ENCODE data around the gene PERM1. TPM values are rescaled to one million over a fixed set of nuclear protein-coding genes. Genes with fewer than 3 reads are reported as not detected.

PERM1 gene
- total RNA-seq, 1 experiment from 2014 or later: 1.5 TPM

GRCh38 chr1:964691-965525 lies 17.0 kb downstream of the PERM1 start:
- in situ Hi-C loops (cut with HindIII; ENCODE audit: low pct_unique_long_range_greater_than_20kb, low sequenced_read_pairs) (no loop called here), intact Hi-C loops (cut with micrococcal nuclease; ENCODE audit: unreplicated experiment) (no loop called here)
- H3K36me3 ChIP-seq (ENCODE audit: control insufficient read depth, insufficient read depth, low read length): no peaks in the 10 kb centered on the region
- H3K4me3 ChIP-seq (ENCODE audit: low read depth in 2 of 2, low read length in 2 of 2): no peak overlapping the region
- ChIA-PET POLR2A (no interaction called here), CTCF (no interaction called here)
- ATAC-seq (no peak), DNase-seq (ENCODE audit: low read depth, low spot score) (no peak)
- H3K9me3 ChIP-seq (ENCODE audit: control insufficient read depth, insufficient read depth, low read depth, low read length): no peaks in the 10 kb centered on the region
- BruUV-seq (replicated peaks): TSS peak; percentile 47
- H3K27me3 ChIP-seq (ENCODE audit: control insufficient read depth, insufficient read depth, low read length): no peaks in the 10 kb centered on the region
- peaks cover 13% of the 10 kb centered on the region for H3K4me1 ChIP-seq (ENCODE audit: control insufficient read depth, insufficient read depth, low read length)
- TF ChIP-seq TCF7L2 (IDR thresholded peaks at IDR 0.05; ENCODE audit: low read depth, low read length) (no peak), SIN3A (IDR thresholded peaks at IDR 0.05; ENCODE audit: borderline replicate concordance, insufficient read depth, low read depth, low read length) (no peak), REST (IDR thresholded peaks at IDR 0.05; ENCODE audit: insufficient read depth in 1 of 2, low read depth in 2 of 2, low read length in 1 of 2) (no peak), POLR2AphosphoS5 (IDR thresholded peaks at IDR 0.05; ENCODE audit: low read depth, low read length) (no peak), CTCF (IDR thresholded peaks at IDR 0.05) (no peak)
- H3K27ac ChIP-seq (ENCODE audit: low read length): no peak overlapping the region

GRCh38 chr1:963746-964525 lies 18.0 kb downstream of the PERM1 start:
- ATAC-seq: no peak
- CTCF ChIA-PET: no interaction called here
- BruUV-seq (replicated peaks): no TSS peak

More at GRCh38 chr1:963746-964525, 18.0 kb downstream of the PERM1 start:
- TF ChIP-seq TCF7L2 (IDR thresholded peaks at IDR 0.05; ENCODE audit: low read depth, low read length): no peak
- no peak for DNase-seq (ENCODE audit: low read depth, low spot score)
- Histone ChIP-seq H3K9me3 (ENCODE audit: control insufficient read depth, insufficient read depth, low read depth, low read length) (no peaks in the 10 kb centered on the region), H3K4me1 (ENCODE audit: control insufficient read depth, insufficient read depth, low read length) (peaks cover 13% of the 10 kb centered on the region), H3K27me3 (ENCODE audit: control insufficient read depth, insufficient read depth, low read length) (no peaks in the 10 kb centered on the region), H3K4me3 (ENCODE audit: low read depth in 2 of 2, low read length in 2 of 2) (no peak overlapping the region), H3K36me3 (ENCODE audit: control insufficient read depth, insufficient read depth, low read length) (no peaks in the 10 kb centered on the region; the same call in 1 of the 2 replicates), H3K27ac (ENCODE audit: low read length) (no peak overlapping the region)
- intact Hi-C loops (cut with micrococcal nuclease; ENCODE audit: unreplicated experiment) (no loop called here), in situ Hi-C loops (cut with HindIII; ENCODE audit: low pct_unique_long_range_greater_than_20kb, low sequenced_read_pairs) (no loop called here)
- POLR2A ChIA-PET: no interaction called here

Measured in Panc1 (cell line).